Lower leg skin (tissue), 3 donors: Measurements from ENCODE around the gene PHF13.
A peak's percentile ranks its signal among the peaks of the same experiment; 100 is the strongest.

Experiments
- CTCF ChIP-seq, 3 donors: fragments of 450-650 bp; IDR thresholded peaks; one replicate each; pipeline ENCODE4 v1.5.1; 2016; ENCODE audit warnings: antibody characterized with exemption in 3 of 3, mild to moderate bottlenecking in 3 of 3, moderate library complexity in 2 of 3
- POLR2A ChIP-seq, 2 donors: fragments of 450-650 bp; IDR thresholded peaks; one replicate each; pipeline ENCODE4 v1.6.1; 2016 to 2017; ENCODE audit warnings: antibody characterized with exemption in 2 of 2, mild to moderate bottlenecking in 1 of 2, moderate library complexity in 1 of 2

GRCh38 chr1:6601049-6601922 lies 12.2 kb upstream of the PHF13 start:
- TF ChIP-seq CTCF (IDR thresholded peaks at IDR 0.05) (no peak), POLR2A (IDR thresholded peaks at IDR 0.05) (peak in 1 of 2 donors; percentile 7)
